ENCODE measurements around the gene CACNB1.

DNA sequence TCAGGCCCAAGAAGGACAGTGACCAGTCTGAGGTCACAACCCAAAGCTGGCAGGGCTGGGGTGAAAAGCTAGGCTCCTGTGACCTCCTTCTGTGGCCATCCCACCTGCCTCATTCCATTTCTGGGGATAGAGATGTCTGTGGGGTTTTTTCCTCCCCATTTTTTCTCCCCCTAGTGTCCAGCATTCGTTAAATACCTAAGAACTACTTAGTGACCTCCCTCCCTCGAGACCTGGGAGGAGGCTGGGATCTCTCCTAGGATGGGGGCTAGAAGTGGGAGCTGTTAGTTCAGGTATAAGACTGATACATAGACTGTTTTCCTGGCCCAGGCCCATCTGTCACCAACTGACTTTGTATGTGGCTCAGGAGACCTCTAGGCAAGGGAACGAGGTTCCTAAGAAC lies 48.8 kb upstream of the CACNB1 start:
- TF ChIP-seq, protein P1, sequence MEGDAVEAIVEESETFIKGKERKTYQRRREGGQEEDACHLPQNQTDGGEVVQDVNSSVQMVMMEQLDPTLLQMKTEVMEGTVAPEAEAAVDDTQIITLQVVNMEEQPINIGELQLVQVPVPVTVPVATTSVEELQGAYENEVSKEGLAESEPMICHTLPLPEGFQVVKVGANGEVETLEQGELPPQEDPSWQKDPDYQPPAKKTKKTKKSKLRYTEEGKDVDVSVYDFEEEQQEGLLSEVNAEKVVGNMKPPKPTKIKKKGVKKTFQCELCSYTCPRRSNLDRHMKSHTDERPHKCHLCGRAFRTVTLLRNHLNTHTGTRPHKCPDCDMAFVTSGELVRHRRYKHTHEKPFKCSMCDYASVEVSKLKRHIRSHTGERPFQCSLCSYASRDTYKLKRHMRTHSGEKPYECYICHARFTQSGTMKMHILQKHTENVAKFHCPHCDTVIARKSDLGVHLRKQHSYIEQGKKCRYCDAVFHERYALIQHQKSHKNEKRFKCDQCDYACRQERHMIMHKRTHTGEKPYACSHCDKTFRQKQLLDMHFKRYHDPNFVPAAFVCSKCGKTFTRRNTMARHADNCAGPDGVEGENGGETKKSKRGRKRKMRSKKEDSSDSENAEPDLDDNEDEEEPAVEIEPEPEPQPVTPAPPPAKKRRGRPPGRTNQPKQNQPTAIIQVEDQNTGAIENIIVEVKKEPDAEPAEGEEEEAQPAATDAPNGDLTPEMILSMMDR (IDR thresholded peaks at IDR 0.05) = no peak
- TF ChIP-seq POLR2A (IDR thresholded peaks at IDR 0.05) (no peak), POLR2AphosphoS5 (IDR thresholded peaks at IDR 0.05) (no peak)
